HG03045 (cell line): ENCODE results near the gene RBBP8NL.

ENCODE experiments used
- ATAC-seq: cut with Tn5 transposase; IDR thresholded peaks from one replicate; pipeline ENCODE4 v1.9.1; 2021; ENCODE audit warnings: mild to moderate bottlenecking, moderate library complexity; ENCODE audit not compliant: unreplicated experiment

RBBP8NL gene

DNA sequence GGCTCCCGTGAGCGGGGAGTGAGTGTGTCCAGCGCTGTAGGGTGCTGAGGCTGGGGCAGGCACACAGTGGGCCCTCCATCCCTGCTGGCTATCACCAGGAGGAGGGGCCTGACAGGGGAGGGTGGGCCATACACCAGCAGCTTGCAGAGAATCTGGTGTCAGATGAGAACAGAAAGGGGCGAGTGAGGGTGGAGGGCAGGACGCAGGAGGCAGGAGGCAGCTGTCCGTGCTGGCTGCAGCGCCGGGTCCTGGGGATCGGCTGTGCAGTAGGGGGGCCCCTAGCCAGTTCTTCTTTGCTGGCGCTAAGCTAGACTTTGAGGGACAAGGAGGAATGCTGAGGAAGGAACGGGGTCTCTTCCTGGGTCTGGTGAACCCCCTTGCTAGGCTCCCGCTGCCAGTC lies 18.7 kb downstream of the RBBP8NL start:
- no peak for ATAC-seq

DNA sequence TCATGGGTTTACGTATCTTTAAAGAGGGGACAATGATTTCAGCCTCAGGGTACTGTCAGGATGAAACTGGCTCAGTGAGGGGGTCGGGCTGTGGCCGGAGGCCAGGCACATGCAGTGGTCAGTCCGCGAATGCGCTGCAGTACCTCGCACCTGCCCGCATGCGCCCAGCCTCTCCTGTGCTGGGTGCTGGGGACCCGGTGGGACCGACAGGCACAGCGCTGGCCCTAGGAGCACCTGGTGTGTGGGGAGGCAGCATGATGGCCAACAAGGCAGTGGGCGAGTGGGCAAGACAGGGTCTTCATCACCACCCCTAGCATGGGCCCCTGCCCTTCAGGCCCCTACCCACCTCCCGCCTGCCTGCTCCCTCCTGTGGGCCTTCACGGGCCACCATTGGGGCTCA lies 19.3 kb downstream of the RBBP8NL start:
- ATAC-seq: no peak

DNA sequence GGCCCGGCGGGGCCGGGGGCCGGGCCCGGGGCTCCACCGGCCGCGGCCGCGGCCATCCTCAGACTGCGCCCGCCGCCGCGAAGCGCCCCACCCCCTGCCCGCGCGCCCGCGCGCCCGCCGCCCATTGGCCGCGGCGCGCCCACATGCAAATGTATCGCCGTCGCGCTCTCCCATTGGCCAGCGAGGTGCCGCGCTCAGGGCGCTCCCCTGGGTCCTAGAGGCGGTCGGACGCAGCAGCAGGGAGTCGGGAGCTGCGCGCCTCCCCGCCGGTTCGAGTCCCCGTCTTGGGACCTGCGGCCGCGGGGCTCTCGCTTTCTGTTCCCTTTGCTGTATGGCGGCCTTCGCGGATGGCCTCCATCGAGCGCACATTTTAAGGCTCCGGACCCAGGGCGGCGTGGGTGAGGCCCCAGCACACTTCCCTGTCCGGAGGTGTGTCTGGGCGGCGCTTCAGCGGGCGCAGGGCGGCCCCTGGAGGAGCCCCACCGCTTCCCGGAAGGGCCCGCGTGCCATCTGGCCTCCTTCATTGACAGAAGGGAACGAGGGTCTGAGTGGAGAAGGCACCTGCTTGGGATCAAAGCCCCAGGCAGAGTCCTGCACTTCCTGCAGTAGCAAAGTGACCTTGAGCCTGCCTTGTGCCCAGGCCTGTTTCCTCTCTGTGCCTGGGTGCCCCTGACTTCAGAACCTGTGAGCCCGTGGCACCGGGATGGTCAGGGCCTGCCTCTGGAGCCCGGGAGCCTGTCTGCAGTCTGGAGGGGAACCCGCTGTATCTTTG lies 19.9 kb downstream of the RBBP8NL start, which contains the start of gene CABLES2:
CABLES2 (minus strand) TSS at position 65 of the 772 bp plus-strand sequence; CDS start at position 56, 9 bp downstream.
- peak; percentile 84 for ATAC-seq

DNA sequence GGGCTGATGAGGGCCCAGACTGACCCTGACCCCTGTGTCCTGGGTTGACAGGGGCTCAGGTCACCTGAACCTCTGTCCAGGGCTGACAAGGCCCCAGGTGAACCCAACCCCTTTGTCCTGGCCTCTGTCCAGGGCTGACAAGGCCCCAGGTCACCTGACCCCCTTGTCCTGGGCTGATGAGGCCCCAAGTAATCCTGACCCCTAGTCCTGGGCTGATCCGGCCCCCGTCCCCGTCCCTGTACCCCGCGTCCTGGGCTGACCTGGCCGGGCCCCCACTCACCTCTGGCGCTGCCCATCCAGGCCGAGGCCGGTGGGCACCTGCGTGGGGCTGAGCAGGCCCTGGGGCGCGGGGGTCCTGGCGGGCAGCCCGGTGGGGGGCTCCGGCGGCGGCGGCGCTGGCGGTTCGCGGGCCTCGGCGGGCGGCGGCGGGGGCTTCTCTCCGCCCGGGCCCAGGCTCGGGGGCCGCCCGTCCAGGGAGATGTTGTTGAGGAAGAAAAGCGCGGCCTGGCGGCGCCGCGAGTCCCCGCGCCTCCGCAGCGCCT lies 20.6 kb downstream of the RBBP8NL start:
- no peak for ATAC-seq

DNA sequence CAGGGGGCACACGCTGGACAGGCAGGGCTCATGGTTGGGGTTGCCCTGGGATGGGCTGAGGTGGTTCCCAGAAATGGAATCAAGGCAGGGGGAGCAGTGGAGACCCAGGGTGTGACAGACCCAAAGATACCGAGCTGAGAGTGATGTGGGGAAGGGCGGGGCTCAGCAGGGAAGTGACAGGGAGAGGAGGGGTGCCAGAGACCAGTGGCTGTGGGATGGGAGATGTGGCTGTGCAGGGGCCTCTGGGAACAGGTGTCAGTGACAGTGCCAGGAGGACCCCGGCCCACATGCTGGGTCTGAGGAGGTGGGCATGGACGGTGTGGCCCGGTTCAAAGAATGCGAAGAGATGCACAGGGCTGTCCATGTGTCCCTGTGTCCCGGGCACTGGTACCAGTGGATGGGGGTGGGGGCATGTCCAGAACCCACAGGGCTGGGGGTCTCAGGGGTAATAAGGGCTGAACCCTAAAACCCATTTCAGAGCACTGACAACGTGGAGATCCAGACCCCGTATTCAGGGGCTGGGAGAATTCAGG lies 21.3 kb downstream of the RBBP8NL start:
- no peak for ATAC-seq

DNA sequence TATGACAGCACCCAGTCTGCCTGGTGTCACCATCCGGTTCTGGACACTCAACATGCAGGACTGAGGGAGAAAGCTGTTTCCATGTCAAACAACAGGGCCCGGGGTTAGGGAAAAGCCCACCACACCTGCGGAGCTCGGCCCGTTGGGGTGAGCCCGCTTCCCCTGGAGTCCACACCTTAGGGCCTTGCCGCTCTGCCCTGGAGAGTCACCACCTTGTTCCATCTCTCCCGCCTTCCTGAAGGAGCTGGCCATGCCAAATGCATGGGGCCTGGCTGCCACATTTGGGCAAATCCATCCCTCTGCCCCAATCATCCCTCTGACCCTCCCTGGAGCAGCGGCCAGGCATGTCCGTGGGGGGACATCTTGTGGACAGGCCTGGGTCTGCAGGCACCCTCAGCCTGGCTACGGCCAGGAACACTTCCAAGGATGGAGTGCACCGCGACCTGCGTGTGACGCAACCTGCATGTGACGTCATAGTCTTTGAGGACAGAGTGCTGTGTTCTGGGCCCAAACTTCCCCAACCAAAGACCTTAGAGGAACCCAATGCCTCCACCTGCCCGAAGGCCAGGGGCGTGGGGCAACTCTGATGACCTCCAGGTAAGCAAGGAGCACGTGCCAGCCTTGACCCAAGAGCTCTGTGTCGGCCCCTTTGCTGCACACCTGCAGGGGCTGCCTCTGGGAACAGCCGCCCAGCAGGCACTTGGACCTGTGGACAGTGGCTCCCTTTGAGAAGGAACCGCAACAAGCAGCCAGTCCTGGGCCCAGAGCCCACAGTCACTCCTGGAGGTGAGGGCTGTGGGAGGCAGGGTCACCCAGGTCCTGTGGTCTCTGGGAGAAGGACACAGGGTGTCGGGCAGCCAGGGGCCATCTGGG lies 22.0 kb downstream of the RBBP8NL start:
- no peak for ATAC-seq

DNA sequence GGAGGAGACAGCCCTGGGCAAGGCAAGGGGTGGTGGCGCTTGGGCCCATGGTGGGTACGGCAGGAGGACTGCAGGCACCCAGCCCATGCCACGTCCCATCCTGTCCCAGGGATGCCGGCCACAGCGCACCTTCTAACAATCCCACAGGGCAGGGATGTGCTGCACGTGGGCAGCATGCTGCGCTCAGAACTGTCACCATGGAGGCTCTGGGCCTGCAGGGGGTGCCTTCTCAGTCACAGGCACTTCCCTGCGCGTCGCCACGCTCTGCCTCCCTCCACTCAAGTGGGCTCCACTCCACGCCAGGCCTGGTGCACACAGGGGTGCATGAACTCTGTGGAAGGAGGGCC lies 22.6 kb downstream of the RBBP8NL start:
- ATAC-seq: no peak

DNA sequence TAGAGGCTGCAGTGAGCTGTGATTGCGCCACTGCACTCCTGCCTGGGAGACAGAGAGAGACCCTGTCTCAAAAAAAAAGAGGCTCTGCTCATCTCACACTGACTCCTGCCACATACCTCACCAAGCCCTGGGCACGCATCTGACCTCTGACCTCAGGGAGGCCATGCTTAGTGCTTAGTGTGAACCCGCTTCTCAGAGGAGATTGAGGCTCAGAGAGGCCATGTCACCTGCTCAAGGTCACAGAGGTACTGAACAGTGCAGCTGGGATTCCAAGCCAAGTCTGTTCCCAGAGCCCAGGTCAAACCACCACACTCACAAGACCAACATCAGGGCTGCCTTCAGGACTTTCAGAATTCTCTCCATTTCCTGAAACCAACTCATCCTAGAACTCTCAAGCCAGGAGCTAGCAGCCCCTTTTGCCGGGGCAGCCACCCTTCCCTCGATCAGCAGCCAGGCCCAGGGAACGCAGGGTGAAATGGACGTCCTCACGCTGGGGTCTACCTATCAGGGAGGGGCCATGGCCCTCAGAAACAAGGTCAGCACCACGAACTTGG lies 23.1 kb downstream of the RBBP8NL start:
- ATAC-seq: no peak

DNA sequence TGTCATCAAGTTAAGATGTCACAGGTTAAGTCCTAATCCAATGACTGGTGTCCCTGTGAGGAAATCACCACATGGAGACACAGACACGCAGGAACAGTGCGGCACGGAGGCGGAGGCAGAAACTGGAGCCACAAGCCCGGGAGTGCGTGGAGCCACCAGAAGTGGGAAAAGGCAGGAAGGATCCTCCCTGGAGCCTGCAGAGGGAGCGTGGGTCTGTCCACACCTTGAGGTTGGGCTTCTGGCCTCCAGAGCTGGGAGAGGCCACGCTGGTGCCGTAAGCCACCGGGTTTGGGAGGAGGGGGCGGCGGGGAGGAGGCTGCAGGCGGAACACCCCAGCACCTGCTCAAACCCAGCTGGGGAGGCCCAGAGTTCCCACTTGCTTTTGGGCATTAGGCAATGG lies 24.0 kb downstream of the RBBP8NL start:
- no peak for ATAC-seq

DNA sequence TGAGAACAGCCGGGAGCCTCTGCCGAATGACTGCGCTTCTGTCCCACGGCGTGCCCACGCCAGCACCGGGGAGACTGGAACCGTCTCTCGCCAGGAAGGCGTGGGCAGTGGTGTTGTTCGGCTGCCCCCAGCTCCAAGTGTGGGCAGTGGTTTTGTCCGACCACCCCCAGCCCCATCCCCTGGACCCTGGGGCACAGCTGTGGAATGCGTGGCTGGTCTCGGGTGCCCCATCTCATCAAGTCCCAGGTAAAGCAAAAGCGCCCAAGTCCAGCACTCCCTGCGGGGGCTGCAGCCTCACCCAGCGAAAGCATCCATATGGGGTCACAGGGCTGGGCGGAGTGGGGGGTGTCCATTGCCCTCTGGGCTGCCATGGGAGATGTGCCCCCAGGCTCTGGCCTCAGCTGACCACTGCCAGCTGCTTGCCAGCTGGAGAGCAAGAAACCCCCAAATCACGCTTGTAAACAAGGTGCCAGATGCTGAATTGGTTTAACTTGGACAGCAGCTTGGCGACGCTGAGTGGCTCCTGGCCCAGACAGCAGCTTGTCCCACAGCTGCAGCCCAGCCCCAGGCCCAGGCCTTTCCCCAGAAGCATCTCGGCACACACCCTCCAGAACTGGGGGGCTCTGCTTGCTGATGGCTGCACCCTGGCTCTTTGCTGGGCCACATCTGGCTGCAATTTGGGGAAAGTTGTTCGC lies 24.7 kb downstream of the RBBP8NL start:
- ATAC-seq: no peak

DNA sequence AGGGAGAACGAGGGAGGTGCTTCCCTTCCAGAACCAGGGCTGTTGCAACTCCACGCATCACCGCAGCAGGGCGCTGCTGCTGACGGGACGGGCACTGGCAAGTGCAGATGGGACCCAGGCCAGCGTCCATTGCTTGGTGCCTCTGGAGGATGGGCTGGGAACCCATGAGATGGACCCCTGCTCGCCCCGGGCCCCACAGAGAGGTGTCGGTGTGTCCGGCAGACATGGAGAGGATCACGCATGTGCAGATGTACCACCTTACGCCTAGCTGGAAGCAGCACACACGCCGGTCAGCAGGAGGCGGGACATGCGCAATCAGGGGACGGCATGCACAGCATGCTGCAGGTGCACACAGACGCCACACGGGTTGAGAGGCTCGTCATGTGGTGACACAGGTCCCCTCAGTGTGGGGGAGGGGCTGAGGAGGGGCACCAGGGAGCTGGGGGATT lies 26.0 kb downstream of the RBBP8NL start:
- no peak for ATAC-seq

DNA sequence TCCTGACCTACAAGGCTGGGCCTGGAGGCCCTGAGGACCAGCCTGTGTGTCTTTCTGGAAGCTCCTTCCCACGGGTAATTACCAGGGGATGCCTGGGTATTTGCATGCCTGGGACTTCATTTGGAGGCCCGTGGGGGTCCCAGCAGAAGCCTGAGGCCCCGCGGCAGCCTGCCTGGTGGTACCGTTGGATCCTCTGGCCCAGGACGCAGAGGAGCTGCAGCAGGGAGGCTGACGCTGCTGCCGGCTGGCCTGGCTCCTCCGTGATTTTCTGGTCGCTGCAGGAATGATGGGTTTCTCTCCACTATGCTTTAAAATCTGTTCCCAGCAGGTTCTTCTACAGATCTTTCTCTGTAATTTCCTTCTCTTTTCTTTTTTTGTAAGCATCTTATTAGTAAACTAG lies 26.8 kb downstream of the RBBP8NL start:
- ATAC-seq: no peak

DNA sequence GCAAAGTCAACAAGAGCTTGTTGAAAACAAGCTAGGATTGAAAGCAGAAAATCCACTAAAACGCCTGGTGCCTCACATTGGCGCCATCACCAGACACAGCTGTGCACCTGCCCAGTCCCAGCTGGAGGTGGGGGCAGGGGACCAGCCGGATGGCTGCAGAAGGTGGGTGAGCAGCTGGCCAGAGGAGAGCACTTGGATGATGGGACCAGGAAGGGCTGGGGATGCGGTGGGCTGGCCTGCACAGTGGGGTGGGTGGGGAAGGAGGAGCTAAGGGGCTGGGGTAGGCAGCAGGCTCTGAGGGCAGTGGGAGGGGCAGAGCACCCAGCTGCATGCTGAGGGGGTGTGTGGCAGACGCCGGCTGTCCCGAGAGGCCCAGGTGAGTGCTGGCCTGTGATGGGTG lies 27.3 kb downstream of the RBBP8NL start:
- ATAC-seq: no peak

DNA sequence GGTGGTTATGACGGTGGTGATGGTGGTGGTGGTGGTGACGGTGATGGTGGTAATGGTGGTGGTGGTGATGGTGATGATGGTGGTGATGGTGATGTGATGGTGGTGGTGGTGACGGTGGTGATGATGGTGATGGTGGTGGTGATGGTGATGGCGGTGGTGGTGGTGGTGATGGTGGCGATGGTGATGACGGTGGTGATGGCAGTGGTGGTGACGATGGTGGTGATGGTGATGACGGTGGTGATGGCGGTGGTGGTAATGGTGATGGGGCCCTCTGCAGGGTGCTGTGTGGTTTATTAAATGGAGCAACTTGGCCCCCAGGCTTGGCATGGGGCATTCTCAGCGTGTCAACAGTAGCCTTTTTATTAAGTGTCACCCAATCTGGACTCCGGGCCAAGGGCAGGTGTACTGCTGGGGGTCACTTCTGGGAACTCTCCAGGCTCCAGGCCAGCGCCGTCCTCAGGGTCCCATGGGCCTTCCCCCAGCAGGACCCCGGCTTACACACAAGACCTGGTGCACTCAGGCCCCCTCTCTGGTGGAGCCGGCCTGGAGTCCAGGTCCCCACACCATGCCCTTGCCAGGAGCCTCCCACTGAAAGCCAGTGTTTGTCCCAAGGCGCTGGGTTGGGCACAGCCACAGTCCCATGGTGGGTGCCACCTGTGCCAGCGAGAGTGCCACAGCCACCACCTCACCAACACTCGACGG lies 29.1 kb downstream of the RBBP8NL start:
- no peak for ATAC-seq

DNA sequence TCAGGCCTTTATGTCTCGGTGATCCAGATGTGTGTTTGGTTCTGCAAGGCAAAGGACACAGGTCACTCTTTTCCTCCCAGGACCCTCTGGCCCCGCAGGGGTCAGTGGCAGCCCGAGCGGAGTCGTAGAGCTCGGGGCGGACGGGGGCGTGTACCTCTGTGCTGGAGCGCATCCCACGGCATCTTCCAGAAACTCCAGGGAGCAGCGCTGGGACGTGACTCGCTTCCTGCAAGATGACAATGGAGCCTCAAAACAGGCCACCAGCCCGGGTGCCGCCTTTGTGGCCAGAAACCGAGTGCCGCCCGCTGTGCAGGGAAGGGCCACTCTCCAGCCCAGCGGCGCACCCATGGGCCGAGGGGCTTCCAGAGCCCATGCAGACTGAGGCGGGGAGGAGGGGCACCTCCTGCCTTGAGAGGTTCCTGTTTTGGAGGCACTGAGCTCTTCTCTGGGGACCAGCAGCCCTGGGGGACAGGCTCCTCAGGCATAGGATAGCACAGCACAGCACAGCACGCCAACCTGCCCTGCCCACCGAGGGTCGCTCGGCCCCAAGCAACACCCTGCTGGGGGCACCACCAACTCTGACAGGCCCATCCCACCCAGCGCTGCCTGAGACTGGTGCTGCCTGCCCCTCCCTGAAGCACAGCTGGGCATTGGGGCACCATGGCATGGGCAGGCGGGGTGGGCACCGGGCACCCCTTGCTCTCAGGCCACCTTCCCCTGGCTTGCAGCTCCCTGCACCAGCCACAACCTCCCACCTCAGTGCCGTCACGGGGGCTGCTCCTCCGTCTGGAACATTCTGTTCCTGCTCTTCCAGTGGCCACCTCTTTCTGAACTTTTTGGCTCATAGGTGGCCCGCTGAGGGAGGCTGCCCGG lies 30.7 kb downstream of the RBBP8NL start:
- no peak for ATAC-seq

DNA sequence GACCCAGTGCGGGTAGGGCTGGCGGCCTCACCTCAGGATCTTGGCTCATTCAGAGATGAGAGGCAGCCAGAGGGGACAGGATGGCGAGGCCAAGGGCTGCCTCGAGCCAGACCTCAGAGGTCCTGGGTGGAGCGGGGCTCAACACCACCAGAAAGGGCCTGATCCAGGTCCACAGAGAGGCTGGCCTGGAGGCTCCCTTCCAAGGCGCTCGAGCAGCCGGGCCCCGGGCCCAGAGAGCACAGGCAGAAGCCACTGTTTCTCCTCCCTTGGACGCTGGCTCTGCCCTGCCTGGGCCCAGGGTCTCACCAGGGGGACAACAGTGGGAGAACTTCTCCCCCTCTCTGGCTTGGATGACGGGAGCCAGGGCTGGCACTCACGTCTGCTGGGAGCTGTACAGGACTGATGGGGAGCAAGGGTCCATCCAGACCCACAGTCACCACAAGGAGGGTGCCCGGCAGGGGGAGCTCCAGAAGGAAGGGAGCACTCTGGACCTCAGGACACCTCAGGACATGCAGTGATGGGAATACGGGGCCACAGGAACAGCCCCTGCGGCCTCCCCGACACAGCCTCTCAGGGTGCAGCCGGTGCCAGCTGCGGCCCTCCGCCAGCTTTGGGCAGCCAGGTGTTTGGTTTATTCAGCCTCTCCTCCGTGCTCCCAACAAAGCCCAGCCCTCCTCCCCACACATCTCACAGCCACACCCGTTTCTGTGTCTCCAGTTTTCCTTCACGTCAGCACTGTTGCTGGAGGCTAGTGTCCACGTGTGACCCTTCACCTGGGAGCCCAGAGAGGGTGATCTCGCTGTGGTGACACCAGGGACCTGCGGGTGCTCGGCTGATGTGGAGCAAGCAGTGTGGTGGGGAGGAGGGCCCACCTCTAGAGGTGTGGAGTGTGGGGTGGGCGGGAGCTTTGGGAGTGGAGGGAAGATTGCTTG lies 31.8 kb downstream of the RBBP8NL start:
- ATAC-seq: no peak

DNA sequence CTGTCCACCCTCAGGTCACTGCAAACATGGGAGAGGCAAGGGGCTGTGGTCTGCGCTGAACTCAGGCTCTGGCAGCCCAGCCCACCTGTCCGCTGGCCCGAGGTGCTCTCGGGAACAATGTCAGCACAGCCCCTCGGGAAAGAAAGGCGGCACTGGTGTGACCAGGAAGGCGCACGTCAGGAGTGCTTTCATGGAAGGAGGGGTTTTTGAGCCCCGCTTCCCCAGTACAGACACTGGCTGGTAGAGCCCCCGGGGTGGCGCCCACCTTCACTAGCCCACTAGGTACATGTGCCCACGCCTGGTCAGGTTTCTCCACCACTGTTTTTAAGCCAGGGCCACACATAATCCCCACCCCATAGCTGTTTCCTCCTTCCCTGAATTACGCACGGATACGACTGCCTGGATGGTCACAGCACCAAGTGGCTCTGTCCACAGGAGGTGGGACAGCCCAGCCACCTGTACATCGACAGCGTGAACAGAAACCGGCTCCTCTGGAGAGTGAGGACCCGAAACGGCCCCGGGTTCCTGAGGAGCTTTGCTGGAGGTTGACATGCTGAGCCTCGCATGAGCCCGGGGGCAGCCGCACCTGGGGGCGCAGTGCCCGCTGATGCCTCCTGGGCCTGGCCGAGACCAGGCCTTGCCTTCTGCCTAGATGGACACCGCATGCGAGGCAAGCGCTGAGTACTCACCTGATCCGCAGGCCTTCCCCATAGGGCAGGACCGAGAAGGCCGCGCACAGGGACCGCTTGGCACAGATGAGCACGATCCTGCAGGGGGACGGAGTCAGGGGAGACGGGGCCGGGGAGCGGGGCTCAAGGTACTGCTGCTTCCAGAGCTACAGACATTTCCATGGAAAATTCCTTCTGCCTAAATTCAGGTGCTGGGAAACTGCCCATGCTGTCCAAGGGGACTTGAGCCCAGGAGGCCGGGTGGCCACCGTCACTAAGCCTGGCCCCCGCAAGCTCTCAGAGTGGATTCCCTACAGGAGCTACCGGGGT lies 32.8 kb downstream of the RBBP8NL start:
- ATAC-seq: no peak
